ENCODE data around the gene RNGTT. TPM values are rescaled to one million over a fixed set of nuclear protein-coding genes. Genes with fewer than 3 reads are reported as not detected.

RNGTT gene
- total and polyA plus RNA-seq, 8 donors: 12.1 to 18.5 (median 15.7) TPM

GRCh38 chr6:88562353-88563276 is 400.8 kb downstream of the RNGTT start:
- no peaks in the 10 kb centered on the region for H3K36me3 ChIP-seq
- no peaks in the 10 kb centered on the region for H3K27me3 ChIP-seq
- no peak for DNase-seq
- intact Hi-C loops (cut with DNase I): no loop called here
- no peak for TF ChIP-seq CTCF (IDR thresholded peaks at IDR 0.05)
- no peaks in the 10 kb centered on the region for H3K4me1 ChIP-seq
- ATAC-seq: no peak
- no peak overlapping the region for H3K4me3 ChIP-seq
- no peak overlapping the region for H3K27ac ChIP-seq
- H3K9me3 ChIP-seq: no peaks in the 10 kb centered on the region

GRCh38 chr6:88561954-88562315 is 401.5 kb downstream of the RNGTT start:
- TF ChIP-seq CTCF (IDR thresholded peaks at IDR 0.05): no peak
- no peak for DNase-seq
- Histone ChIP-seq H3K36me3 (no peaks in the 10 kb centered on the region), H3K9me3 (no peaks in the 10 kb centered on the region), H3K27me3 (no peaks in the 10 kb centered on the region), H3K4me3 (no peak overlapping the region), H3K27ac (no peak overlapping the region), H3K4me1 (no peaks in the 10 kb centered on the region)
- intact Hi-C loops (cut with DNase I): no loop called here
- ATAC-seq: no peak

GRCh38 chr6:88561034-88561953 is 402.1 kb downstream of the RNGTT start:
- H3K27ac ChIP-seq: no peak overlapping the region
- DNase-seq (no peak), ATAC-seq (no peak)
- H3K4me1 ChIP-seq: no peaks in the 10 kb centered on the region
- intact Hi-C loops (cut with DNase I): no loop called here
- TF ChIP-seq CTCF (IDR thresholded peaks at IDR 0.05): no peak
- H3K27me3 ChIP-seq: no peaks in the 10 kb centered on the region
- H3K4me3 ChIP-seq: no peak overlapping the region
- H3K9me3 ChIP-seq: no peaks in the 10 kb centered on the region
- no peaks in the 10 kb centered on the region for H3K36me3 ChIP-seq

Other genes starting within 250 kb of the RNGTT start
- gene PNRC1, start 117.1 kb upstream of the RNGTT start, total RNA-seq: 100 to 1,000 TPM; 143 to 153 TPM
- 100 to 1,000 TPM; 152 to 186 (median 163) TPM for gene PNRC1, start 117.1 kb upstream of the RNGTT start, polyA plus RNA-seq (ENCODE audit: insufficient read length in 6 of 6)
- under 1 TPM; 0.63 to 0.76 TPM for gene SRSF12, start 154.5 kb upstream of the RNGTT start, total RNA-seq
- gene SRSF12, start 154.5 kb upstream of the RNGTT start, polyA plus RNA-seq (ENCODE audit: insufficient read length in 6 of 6): 10 to 100 TPM in 4 of 6 donors, 1 to 10 TPM in 2; 8.8 to 12.5 (median 10.4) TPM
- gene PM20D2, start 182.4 kb upstream of the RNGTT start, total RNA-seq: 10 to 100 TPM in 1 of 2 donors, 1 to 10 TPM in 1; 8.6 to 11.4 TPM
- 10 to 100 TPM; 22.0 to 30.8 (median 24.9) TPM for gene PM20D2, start 182.4 kb upstream of the RNGTT start, polyA plus RNA-seq (ENCODE audit: insufficient read length in 6 of 6)

Measured in left lung (tissue), 10 donors.